22Rv1 (cell line): ENCODE data around the gene CAMK2B.

Experiments
- H3K27ac ChIP-seq: fragments of 450-650 bp; 2 replicates; pipeline ENCODE4 v1.5.1; 2017
- CTCF ChIP-seq: fragments of 450-650 bp; IDR thresholded peaks from 2 replicates; pipeline ENCODE4 v1.5.1; 2017; ENCODE audit warnings: mild to moderate bottlenecking
- ZFX ChIP-seq: fragments of 450-650 bp; IDR thresholded peaks from 2 replicates; pipeline ENCODE4 v1.6.1; 2017; ENCODE audit warnings: antibody characterized with exemption, borderline replicate concordance

The CAMK2B gene

GRCh38 chr7:44194069-44194468 lies 131.3 kb downstream of the CAMK2B start:
- TF ChIP-seq ZFX (no peak), CTCF (no peak)
- no peak overlapping the region for H3K27ac ChIP-seq

GRCh38 chr7:44193011-44193802 lies 132.2 kb downstream of the CAMK2B start:
- no peak overlapping the region for H3K27ac ChIP-seq
- TF ChIP-seq CTCF (no peak), ZFX (no peak)

GRCh38 chr7:44191171-44191570 lies 134.2 kb downstream of the CAMK2B start:
- no peak for TF ChIP-seq ZFX
- H3K27ac ChIP-seq, result no peak overlapping the region

GRCh38 chr7:44189993-44190872 lies 135.2 kb downstream of the CAMK2B start:
- no peak for TF ChIP-seq CTCF
- no peak overlapping the region for H3K27ac ChIP-seq

- H3K27ac ChIP-seq, result no peak within 1 kb of the TSS
- no peak for TF ChIP-seq CTCF
- no peak for TF ChIP-seq ZFX
Measured at GRCh38 chr7:44189286-44189992, 136.0 kb downstream of the CAMK2B start, which contains the start of gene GCK. GCK (minus strand) TSS chr7:44189439; CDS start chr7:44188953, 486 bp downstream.

GRCh38 chr7:44188480-44189225 lies 136.7 kb downstream of the CAMK2B start:
- no peak overlapping the region for H3K27ac ChIP-seq
- TF ChIP-seq ZFX (no peak), CTCF (no peak)
